Fibroblast of the aortic adventitia (primary cell): ENCODE data around the gene RABGAP1L. TPM values are rescaled to one million over a fixed set of nuclear protein-coding genes. Genes with fewer than 3 reads are reported as not detected.

Experiments used
- DNase-seq: peaks from one replicate; pipeline ENCODE4 v3.0.0-alpha.2; 2010; ENCODE audit warnings: low read depth
- H3K4me3 ChIP-seq: 2 replicates; pipeline ENCODE4 v1.5.1; 2011; ENCODE audit warnings: low read depth, mild to moderate bottlenecking, control low read depth, low read length, moderate library complexity
- CTCF ChIP-seq: IDR thresholded peaks from 2 replicates; pipeline ENCODE4 v1.5.1; 2011; ENCODE audit warnings: mild to moderate bottlenecking, low read length, control low read depth, inconsistent platforms; ENCODE audit not compliant: insufficient read depth
- total RNA-seq: library from RNA; depleted of rRNA; stranded (reverse); fragments of >200 nt; gene quantifications from 2 replicates; pipeline ENCODE4 v1.2.3, GENCODE V29; 2012; ENCODE audit warnings: low replicate concordance

RABGAP1L gene
- total RNA-seq, 1 donor: 39.9 TPM

- DNase-seq: no peak
- no peak for TF ChIP-seq CTCF
- H3K4me3 ChIP-seq: peak overlapping the region; percentile 64
Measured at GRCh38 chr1:174800216-174800851, 641.0 kb downstream of the RABGAP1L start.

GRCh38 chr1:174800876-174801275, 641.6 kb downstream of the RABGAP1L start:
- H3K4me3 ChIP-seq: peak overlapping the region; percentile 64
- no peak for DNase-seq
- no peak for TF ChIP-seq CTCF

GRCh38 chr1:174809755-174810280, 650.5 kb downstream of the RABGAP1L start:
- no peak for TF ChIP-seq CTCF
- no peak overlapping the region for H3K4me3 ChIP-seq
- DNase-seq: no peak

DNA sequence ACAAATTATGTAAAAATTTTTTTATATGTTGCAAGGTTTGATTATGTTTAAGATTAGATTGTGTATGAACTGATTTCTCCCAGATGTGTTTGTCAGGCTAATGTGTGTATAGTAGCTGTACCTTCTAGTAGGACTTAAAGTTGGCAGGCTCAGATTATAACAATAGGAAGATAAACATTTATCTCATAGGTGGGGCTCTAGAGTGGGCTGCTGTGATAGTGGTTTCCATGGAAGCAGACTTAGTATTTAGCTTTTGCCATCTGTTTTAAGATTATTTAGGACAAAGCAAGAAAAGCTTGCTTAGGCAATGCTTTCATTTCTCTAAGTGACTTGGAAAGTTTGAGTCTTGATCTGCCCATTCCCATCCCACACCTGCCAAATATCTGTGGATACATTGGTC, 652.7 kb downstream of the RABGAP1L start:
- no peak for TF ChIP-seq CTCF

DNA sequence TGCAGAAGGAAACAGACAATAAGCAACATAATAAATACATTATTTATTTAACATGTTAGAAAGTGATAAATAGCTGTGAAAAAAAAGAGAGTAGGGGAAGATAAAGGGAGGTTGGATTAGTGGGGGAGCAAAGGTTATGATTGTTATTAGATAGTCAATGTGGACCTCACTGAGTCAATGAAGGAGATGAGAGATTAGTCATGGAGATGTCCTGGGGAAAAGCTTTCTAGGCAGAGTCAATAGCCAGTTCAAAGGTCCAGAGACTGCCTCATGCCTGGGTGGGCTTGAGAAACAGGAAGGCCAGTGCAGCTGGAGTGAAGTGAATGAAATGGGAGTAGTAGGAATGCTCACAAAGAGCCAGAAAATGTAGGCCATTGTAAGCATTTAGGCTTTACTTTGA, 653.3 kb downstream of the RABGAP1L start:
- peak; percentile 25 for DNase-seq
- no peak for TF ChIP-seq CTCF
- H3K4me3 ChIP-seq: no peak overlapping the region

More for the DNA sequence above, 652.7 kb downstream of the RABGAP1L start:
- DNase-seq: peak; percentile 72
- H3K4me3 ChIP-seq: no peak overlapping the region

DNA sequence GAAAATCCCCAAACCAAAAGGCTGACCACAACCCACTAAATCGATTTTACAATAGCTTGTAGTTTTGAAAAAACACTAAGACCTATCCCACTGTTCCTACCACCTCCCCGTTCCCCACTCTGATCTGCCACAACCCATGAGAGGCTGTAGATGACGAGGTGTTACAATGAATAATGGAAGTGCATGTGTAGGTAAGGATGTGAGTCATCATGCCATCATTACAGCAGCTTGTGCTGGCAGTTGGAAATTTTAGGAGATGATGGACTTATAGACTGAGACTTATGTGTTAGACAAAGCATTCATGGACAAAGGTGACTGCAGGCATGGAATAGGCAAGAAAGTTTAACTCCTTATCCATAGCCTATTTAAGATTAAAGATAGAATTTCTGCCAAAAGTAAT, 655.7 kb downstream of the RABGAP1L start:
- DNase-seq: peak; percentile 34
- TF ChIP-seq CTCF: no peak
- H3K4me3 ChIP-seq: no peak overlapping the region
